SU-DHL-6 (cell line): ENCODE measurements around the gene TUBA3E.

ENCODE experiments used
- CTCF ChIP-seq: fragments of 200-600 bp; sonication (generic); IDR thresholded peaks from one replicate; pipeline ENCODE4 v1.5.1; 2017; ENCODE audit warnings: antibody characterized with exemption, mild to moderate bottlenecking, low read length, moderate library complexity; ENCODE audit not compliant: insufficient read depth, poor library complexity, severe bottlenecking
- EZH2phosphoT487 ChIP-seq: fragments of 200-600 bp; sonication (generic), shearing (Covaris generic); conservative IDR thresholded peaks from 2 replicates; pipeline ENCODE4 v1.6.1; 2018; ENCODE audit warnings: mild to moderate bottlenecking, antibody characterized with exemption, low read length, moderate library complexity, mixed read lengths

GRCh38 chr2:130185436-130185835 lies 12.8 kb downstream of the TUBA3E start:
- TF ChIP-seq EZH2phosphoT487 (no peak), CTCF (no peak)
